Endothelial cell (in vitro differentiated cells): ENCODE data around the gene LAMTOR3. TPM values are rescaled to one million over a fixed set of nuclear protein-coding genes. Genes with fewer than 3 reads are reported as not detected.

Experiments
- DNase-seq: peaks from one replicate; pipeline ENCODE4 v3.0.0; 2021; ENCODE audit warnings: low spot score
- H3K27ac Mint-ChIP-seq: one replicate; pipeline ENCODE4 v1.8.0; 2021; ENCODE audit warnings: mixed read lengths, inconsistent platforms; ENCODE audit not compliant: unreplicated experiment
- H3K27me3 Mint-ChIP-seq: one replicate; pipeline ENCODE4 v1.8.0; 2021; ENCODE audit warnings: mild to moderate bottlenecking, moderate library complexity, mixed read lengths, inconsistent platforms; ENCODE audit not compliant: unreplicated experiment
- H3K36me3 Mint-ChIP-seq: one replicate; pipeline ENCODE4 v1.8.0; 2021; ENCODE audit warnings: mild to moderate bottlenecking, low read depth, mixed read lengths, inconsistent platforms; ENCODE audit not compliant: unreplicated experiment
- H3K4me1 Mint-ChIP-seq: one replicate; pipeline ENCODE4 v1.8.0; 2021; ENCODE audit warnings: mild to moderate bottlenecking, mixed read lengths, inconsistent platforms; ENCODE audit not compliant: unreplicated experiment
- H3K4me3 Mint-ChIP-seq: one replicate; pipeline ENCODE4 v1.8.0; 2021; ENCODE audit warnings: mild to moderate bottlenecking, mixed read lengths, inconsistent platforms; ENCODE audit not compliant: unreplicated experiment
- H3K9me3 Mint-ChIP-seq: one replicate; pipeline ENCODE4 v1.8.0; 2021; ENCODE audit warnings: mixed read lengths, inconsistent platforms; ENCODE audit not compliant: unreplicated experiment
- total RNA-seq: library from RNA; stranded (reverse); fragmentation: NEBNext Ultra II Directional; extraction: Animal tissue kit (Norgen Biotek cat#: 25700); gene quantifications from one replicate; pipeline ENCODE4 v1.2.1, GENCODE V29; 2021; ENCODE audit not compliant: unreplicated experiment
- TF ChIP-seq, protein P1 (sequence below): fragments of 200-600 bp; sonication (generic); IDR thresholded peaks from one replicate; pipeline ENCODE4 v1.5.0; 2021; ENCODE audit warnings: antibody characterized with exemption; ENCODE audit not compliant: unreplicated experiment

The LAMTOR3 gene
- total RNA-seq, 1 donor from 2014 or later, result 41.8 TPM

GRCh38 chr4:99885063-99885664, 9.1 kb downstream of the LAMTOR3 start:
- peak; percentile 17 for DNase-seq
- TF ChIP-seq, protein P1, sequence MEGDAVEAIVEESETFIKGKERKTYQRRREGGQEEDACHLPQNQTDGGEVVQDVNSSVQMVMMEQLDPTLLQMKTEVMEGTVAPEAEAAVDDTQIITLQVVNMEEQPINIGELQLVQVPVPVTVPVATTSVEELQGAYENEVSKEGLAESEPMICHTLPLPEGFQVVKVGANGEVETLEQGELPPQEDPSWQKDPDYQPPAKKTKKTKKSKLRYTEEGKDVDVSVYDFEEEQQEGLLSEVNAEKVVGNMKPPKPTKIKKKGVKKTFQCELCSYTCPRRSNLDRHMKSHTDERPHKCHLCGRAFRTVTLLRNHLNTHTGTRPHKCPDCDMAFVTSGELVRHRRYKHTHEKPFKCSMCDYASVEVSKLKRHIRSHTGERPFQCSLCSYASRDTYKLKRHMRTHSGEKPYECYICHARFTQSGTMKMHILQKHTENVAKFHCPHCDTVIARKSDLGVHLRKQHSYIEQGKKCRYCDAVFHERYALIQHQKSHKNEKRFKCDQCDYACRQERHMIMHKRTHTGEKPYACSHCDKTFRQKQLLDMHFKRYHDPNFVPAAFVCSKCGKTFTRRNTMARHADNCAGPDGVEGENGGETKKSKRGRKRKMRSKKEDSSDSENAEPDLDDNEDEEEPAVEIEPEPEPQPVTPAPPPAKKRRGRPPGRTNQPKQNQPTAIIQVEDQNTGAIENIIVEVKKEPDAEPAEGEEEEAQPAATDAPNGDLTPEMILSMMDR, result no peak
- Mint-ChIP-seq H3K9me3 (no peaks in the 10 kb centered on the region), H3K4me3 (no peak overlapping the region), H3K4me1 (no peaks in the 10 kb centered on the region), H3K27me3 (no peaks in the 10 kb centered on the region), H3K27ac (no peak overlapping the region), H3K36me3 (peaks cover 4% of the 10 kb centered on the region)

- H3K27me3 Mint-ChIP-seq, result no peaks in the 10 kb centered on the region
Measured at GRCh38 chr4:99879458-99879857, 14.8 kb downstream of the LAMTOR3 start.

DNA sequence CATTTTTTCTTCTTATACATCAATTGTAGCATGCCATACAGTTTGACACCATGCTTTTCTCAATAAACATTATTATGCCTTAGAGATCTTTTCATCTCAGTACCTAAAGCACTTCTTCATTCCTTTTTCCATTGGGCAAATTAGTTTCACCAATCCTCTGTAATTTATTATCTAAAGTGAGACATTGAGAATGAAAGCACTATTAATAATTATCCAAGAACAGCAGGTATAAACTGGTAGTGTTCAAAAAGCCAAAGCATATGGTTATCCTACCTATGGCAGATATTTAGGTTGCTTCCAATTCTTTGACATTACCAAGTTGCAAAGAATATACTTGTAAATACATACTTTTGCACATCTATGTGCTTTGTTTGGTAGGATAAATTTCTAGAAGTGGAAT, 15.6 kb downstream of the LAMTOR3 start:
- Mint-ChIP-seq H3K27ac (no peak overlapping the region), H3K4me3 (no peak overlapping the region), H3K9me3 (no peaks in the 10 kb centered on the region), H3K4me1 (no peaks in the 10 kb centered on the region), H3K36me3 (peaks cover 6% of the 10 kb centered on the region), H3K27me3 (no peaks in the 10 kb centered on the region)
- DNase-seq, result no peak
- TF ChIP-seq, protein P1, result no peak

More at GRCh38 chr4:99879458-99879857, 14.8 kb downstream of the LAMTOR3 start:
- no peaks in the 10 kb centered on the region for H3K9me3 Mint-ChIP-seq
- TF ChIP-seq, protein P1, result no peak
- H3K4me3 Mint-ChIP-seq, result no peak overlapping the region
- no peak for DNase-seq
- H3K4me1 Mint-ChIP-seq, result no peaks in the 10 kb centered on the region
- H3K36me3 Mint-ChIP-seq, result peaks cover 10% of the 10 kb centered on the region
- no peak overlapping the region for H3K27ac Mint-ChIP-seq

- no peak overlapping the region for H3K27ac Mint-ChIP-seq
- no peaks in the 10 kb centered on the region for H3K27me3 Mint-ChIP-seq
- TF ChIP-seq, protein P1, result no peak
- no peak for DNase-seq
- no peaks in the 10 kb centered on the region for H3K4me1 Mint-ChIP-seq
- no peaks in the 10 kb centered on the region for H3K9me3 Mint-ChIP-seq
- H3K36me3 Mint-ChIP-seq, result peaks cover 6% of the 10 kb centered on the region
- no peak overlapping the region for H3K4me3 Mint-ChIP-seq
Measured at GRCh38 chr4:99876946-99877345, 17.3 kb downstream of the LAMTOR3 start.

DNA sequence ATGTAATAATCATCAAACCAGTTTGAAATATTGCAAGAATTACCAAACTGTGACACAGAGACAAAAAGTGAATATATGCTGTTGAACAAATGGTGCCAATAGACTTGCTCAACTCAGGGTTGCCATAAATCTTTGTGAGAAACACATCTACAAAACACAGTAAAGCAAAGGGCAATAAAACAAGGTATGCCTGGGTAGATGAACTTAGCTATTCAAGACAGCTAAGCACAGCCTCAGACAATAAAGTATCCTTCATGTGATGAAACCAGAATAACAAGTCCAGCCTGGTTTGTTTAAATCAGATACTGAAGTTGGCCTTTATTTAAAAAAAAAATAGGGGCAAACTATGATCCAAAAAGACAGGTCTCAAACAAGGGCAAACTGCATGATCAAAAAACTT, 19.2 kb downstream of the LAMTOR3 start:
- Mint-ChIP-seq H3K27me3 (no peaks in the 10 kb centered on the region), H3K4me3 (no peak overlapping the region), H3K27ac (no peak overlapping the region), H3K36me3 (peaks cover 5% of the 10 kb centered on the region), H3K9me3 (no peaks in the 10 kb centered on the region), H3K4me1 (no peaks in the 10 kb centered on the region)
- no peak for DNase-seq
- TF ChIP-seq, protein P1, result no peak
